Tibial nerve (tissue), 3 donors: ENCODE data around the gene ABCA7.

Experiments
- CTCF ChIP-seq, 5 experiments: fragments of 200-600 bp in 3 of 5; fragments of 450-650 bp in 2 of 5; sonication (generic) in 3 of 5; IDR thresholded peaks; one replicate each; pipeline ENCODE4 v1.5.1; 2016 to 2019; ENCODE audit warnings: antibody characterized with exemption in 5 of 5, mild to moderate bottlenecking in 3 of 5, moderate library complexity in 2 of 5
- POLR2A ChIP-seq, 2 donors: fragments of 450-650 bp; IDR thresholded peaks; one replicate each; pipeline ENCODE4 v1.6.1; 2017; ENCODE audit warnings: antibody characterized with exemption in 2 of 2, mild to moderate bottlenecking in 2 of 2, moderate library complexity in 2 of 2

DNA sequence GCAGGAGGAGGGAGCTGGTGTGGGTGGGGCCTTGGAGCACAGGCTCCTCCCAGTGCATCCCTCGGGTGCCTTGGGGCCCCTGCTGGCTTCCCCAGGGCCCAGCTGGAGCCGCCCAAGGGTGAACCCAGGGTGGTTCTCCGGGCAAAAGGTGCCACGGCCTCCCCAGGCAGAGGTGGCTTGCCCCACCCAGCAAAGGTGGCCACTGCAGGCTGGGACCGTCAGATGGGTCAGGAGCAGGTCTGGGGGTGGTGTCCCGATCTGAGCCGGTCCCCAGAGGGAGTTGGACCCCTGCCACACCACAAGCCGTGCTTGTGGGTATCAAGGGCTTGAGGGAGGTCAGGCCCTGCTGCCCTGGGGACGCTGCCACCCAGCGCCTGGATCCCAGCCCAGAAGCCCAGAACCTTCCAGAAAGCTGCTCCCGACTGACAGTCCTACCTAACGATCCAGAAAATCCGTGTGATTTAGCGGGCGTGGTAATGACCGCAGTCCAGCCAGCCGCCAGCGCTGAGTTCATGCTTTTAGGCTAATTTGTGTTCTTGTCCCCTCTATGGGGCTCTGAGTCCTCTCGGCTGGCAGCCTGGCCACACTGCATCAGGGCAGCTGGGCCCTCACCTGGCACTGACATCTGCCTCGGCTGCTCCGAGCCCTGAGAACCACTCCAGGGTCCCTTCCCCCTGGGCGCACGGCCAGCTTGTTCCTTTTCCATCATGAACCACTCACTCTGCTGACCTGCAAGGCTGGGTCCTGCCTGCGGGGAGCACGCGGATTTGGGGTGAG lies 44.7 kb upstream of the ABCA7 start:
- TF ChIP-seq POLR2A (IDR thresholded peaks at IDR 0.05) (no peak), CTCF (IDR thresholded peaks at IDR 0.05) (no peak)
